ENCODE results near the gene FGFRL1.

GRCh38 chr4:1069394-1069793 is 58.0 kb downstream of the FGFRL1 start:
- TF ChIP-seq POLR2A (IDR thresholded peaks at IDR 0.05) (no peak), POLR2AphosphoS5 (IDR thresholded peaks at IDR 0.05) (no peak)
